ENCODE measurements around the gene ZNF701. TPM values are rescaled to one million over a fixed set of nuclear protein-coding genes. Genes with fewer than 3 reads are reported as not detected.
"Not testable (repeated sequence)": the region's sequence is repeated elsewhere in the genome, so short reads cannot be mapped to it uniquely, and the experiment has no call there.

ZNF701 gene
- total and polyA plus RNA-seq, 2 experiments from 2014 or later = 8.5 to 24.7 TPM

DNA sequence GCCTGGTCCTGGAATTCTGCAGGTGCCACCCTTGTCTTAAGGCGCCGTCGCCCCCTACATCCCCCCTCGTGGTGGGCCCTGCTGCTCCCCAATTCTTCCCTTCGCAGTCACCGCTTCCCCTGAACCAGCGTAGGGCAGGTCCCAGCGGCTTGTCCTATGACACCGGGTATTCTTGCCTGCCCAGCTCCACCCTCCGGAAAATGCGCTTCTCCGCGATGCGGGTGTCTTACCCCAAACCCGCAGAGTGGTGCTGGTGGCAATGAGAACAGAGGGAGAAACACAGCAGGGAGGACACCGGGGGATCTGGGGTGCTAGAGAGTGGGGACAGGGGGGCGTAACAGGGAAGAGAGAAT lies 33.7 kb upstream of the ZNF701 start:
- Mint-ChIP-seq H3K27me3 (ENCODE audit: insufficient read depth, low read depth, poor library complexity) (peaks cover 22% of the 10 kb centered on the region), H3K4me1 (peaks cover 17% of the 10 kb centered on the region; the same call in 2 of the 3 replicates), H3K4me3 (peak overlapping the region; percentile 82), H3K27ac (no peak overlapping the region), H3K36me3 (ENCODE audit: low read depth) (no peaks in the 10 kb centered on the region; the same call in 2 of the 3 replicates), H3K9me3 (no peaks in the 10 kb centered on the region)
- Histone ChIP-seq H3K27ac (ENCODE audit: low read depth) (no peak overlapping the region), H3K9me2 (ENCODE audit: insufficient read depth) (no peaks in the 10 kb centered on the region), H3K4me2 (peak overlapping the region; percentile 90), H3K4me1 (ENCODE audit: insufficient read depth) (no peaks in the 10 kb centered on the region; the same call in 1 of the 2 replicates), H3K4me3 (peak overlapping the region; percentile 85), H2AFZ (peak overlapping the region; percentile 87; the same call in 1 of the 2 replicates), H3K36me3 (ENCODE audit: insufficient read depth) (no peaks in the 10 kb centered on the region), H3F3A (replicated peaks; ENCODE audit: low read depth) (0 out of 2 replicates have a peak, but pooled peaks cover 4% of the 10 kb centered on the region), H4K20me1 (replicated peaks; ENCODE audit: insufficient read depth) (peaks cover 4% of the 10 kb centered on the region), H3K27me3 (ENCODE audit: insufficient read depth) (peaks cover 10% of the 10 kb centered on the region), H3K79me2 (replicated peaks; ENCODE audit: insufficient read depth) (peaks cover 27% of the 10 kb centered on the region)
- DNase-seq (ENCODE audit: low spot score) (peak; percentile 59), ATAC-seq (peak; percentile 62)
- TF ChIP-seq EZH2phosphoT487 (IDR thresholded peaks at IDR 0.05; ENCODE audit: unreplicated experiment) (no peak), NANOG (IDR thresholded peaks at IDR 0.05; ENCODE audit: borderline replicate concordance) (no peak), CREB1 (CRISPR knock-in tag; IDR thresholded peaks at IDR 0.05; ENCODE audit: low read depth) (no peak), ZNF331 (CRISPR knock-in tag; IDR thresholded peaks at IDR 0.05; ENCODE audit: low read depth) (no peak)
- TF ChIP-seq, protein P1, sequence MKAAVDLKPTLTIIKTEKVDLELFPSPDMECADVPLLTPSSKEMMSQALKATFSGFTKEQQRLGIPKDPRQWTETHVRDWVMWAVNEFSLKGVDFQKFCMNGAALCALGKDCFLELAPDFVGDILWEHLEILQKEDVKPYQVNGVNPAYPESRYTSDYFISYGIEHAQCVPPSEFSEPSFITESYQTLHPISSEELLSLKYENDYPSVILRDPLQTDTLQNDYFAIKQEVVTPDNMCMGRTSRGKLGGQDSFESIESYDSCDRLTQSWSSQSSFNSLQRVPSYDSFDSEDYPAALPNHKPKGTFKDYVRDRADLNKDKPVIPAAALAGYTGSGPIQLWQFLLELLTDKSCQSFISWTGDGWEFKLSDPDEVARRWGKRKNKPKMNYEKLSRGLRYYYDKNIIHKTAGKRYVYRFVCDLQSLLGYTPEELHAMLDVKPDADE (IDR thresholded peaks at IDR 0.05) = no peak
- TF ChIP-seq, protein P2, sequence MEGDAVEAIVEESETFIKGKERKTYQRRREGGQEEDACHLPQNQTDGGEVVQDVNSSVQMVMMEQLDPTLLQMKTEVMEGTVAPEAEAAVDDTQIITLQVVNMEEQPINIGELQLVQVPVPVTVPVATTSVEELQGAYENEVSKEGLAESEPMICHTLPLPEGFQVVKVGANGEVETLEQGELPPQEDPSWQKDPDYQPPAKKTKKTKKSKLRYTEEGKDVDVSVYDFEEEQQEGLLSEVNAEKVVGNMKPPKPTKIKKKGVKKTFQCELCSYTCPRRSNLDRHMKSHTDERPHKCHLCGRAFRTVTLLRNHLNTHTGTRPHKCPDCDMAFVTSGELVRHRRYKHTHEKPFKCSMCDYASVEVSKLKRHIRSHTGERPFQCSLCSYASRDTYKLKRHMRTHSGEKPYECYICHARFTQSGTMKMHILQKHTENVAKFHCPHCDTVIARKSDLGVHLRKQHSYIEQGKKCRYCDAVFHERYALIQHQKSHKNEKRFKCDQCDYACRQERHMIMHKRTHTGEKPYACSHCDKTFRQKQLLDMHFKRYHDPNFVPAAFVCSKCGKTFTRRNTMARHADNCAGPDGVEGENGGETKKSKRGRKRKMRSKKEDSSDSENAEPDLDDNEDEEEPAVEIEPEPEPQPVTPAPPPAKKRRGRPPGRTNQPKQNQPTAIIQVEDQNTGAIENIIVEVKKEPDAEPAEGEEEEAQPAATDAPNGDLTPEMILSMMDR (conservative IDR thresholded peaks at IDR 0.05; ENCODE audit: low read depth in 2 of 2) = no peak

DNA sequence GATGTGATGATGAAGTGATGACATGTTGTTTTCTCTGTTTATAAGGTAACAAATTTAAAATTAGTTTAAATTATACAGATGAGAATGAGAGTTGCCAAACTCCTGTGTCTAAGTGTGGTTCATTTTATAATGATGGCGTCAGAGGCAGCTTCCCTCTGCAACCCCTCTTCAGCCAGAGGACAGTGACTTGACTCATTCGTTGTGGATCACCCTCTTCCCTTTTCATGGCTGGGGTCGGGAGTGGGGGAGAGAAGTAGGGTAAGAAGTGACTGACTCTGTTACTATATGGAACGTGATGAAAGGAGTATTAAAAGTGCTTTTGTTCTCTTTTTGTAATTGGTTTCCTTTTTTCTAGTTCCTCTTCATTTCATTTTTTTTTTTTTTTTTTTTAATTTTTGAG lies 31.3 kb upstream of the ZNF701 start:
- H3K27ac Mint-ChIP-seq; H3K27ac ChIP-seq (ENCODE audit: low read depth); H3K9me2 ChIP-seq (ENCODE audit: insufficient read depth); H3K36me3 Mint-ChIP-seq (ENCODE audit: low read depth); H3K36me3 ChIP-seq (ENCODE audit: insufficient read depth); H3F3A ChIP-seq (replicated peaks; ENCODE audit: low read depth); H3K27me3 ChIP-seq (ENCODE audit: insufficient read depth); H3K4me1 ChIP-seq (ENCODE audit: insufficient read depth); H4K20me1 ChIP-seq (replicated peaks; ENCODE audit: insufficient read depth); H3K4me3 ChIP-seq; H3K9me3 Mint-ChIP-seq; ATAC-seq; DNase-seq (ENCODE audit: low spot score); H3K4me2 ChIP-seq; H2AFZ ChIP-seq; H3K4me3 Mint-ChIP-seq: not testable (repeated sequence)
- Mint-ChIP-seq H3K27me3 (ENCODE audit: insufficient read depth, low read depth, poor library complexity) (peaks cover 22% of the 10 kb centered on the region), H3K4me1 (peaks cover 17% of the 10 kb centered on the region; the same call in 2 of the 3 replicates)
- peaks cover 23% of the 10 kb centered on the region for H3K79me2 ChIP-seq (replicated peaks; ENCODE audit: insufficient read depth)

DNA sequence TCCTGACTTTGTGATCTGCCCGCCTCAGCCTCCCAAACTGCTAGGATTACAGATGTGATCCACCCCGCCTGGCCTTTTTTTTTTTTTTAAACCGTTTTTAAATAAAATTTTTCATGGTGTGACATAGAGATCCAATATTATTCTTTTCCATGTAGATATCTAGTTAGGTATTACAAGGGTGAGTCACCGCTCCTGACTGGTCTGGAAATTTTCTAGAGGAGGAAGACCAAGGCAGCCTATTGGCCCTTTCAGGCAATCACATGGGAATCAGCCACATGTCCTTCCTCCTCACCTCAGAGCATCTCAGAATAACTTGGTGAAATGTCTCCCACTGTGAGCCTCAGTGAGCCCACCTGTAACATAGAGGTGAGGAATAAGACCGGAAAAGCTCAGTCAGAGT lies 28.9 kb upstream of the ZNF701 start:
- peaks cover 11% of the 10 kb centered on the region for H3K27me3 Mint-ChIP-seq (ENCODE audit: insufficient read depth, low read depth, poor library complexity)
- not testable (repeated sequence) for H3K9me3 Mint-ChIP-seq; H3K4me1 ChIP-seq (ENCODE audit: insufficient read depth); H3K36me3 ChIP-seq (ENCODE audit: insufficient read depth); H2AFZ ChIP-seq; H3K27ac Mint-ChIP-seq; H4K20me1 ChIP-seq (replicated peaks; ENCODE audit: insufficient read depth); H3K4me1 Mint-ChIP-seq; H3K4me3 ChIP-seq; H3K27ac ChIP-seq (ENCODE audit: low read depth); H3K4me2 ChIP-seq; DNase-seq (ENCODE audit: low spot score); H3F3A ChIP-seq (replicated peaks; ENCODE audit: low read depth); H3K27me3 ChIP-seq (ENCODE audit: insufficient read depth); H3K9me2 ChIP-seq (ENCODE audit: insufficient read depth); ATAC-seq; H3K4me3 Mint-ChIP-seq
- H3K36me3 Mint-ChIP-seq (ENCODE audit: low read depth) = peaks cover 14% of the 10 kb centered on the region
- H3K79me2 ChIP-seq (replicated peaks; ENCODE audit: insufficient read depth) = peaks cover 23% of the 10 kb centered on the region

Measured in GM23338 (cell line).